Suprapubic skin (tissue), 3 donors: ENCODE data around the gene RPL21.

ENCODE experiments used
- EP300 ChIP-seq: sonication (generic); formaldehyde crosslinking; IDR thresholded peaks from one replicate; pipeline ENCODE4 v1.6.1; 2017; ENCODE audit warnings: antibody characterized with exemption
- TF ChIP-seq, protein P1 (sequence below), 2 donors: fragments of 200-600 bp in 1 of 2; fragments of 450-650 bp in 1 of 2; sonication (generic) in 1 of 2; IDR thresholded peaks; one replicate each; pipeline ENCODE4 v1.5.1; 2016 to 2019; ENCODE audit warnings: antibody characterized with exemption in 2 of 2, mild to moderate bottlenecking in 1 of 2, moderate library complexity in 1 of 2

DNA sequence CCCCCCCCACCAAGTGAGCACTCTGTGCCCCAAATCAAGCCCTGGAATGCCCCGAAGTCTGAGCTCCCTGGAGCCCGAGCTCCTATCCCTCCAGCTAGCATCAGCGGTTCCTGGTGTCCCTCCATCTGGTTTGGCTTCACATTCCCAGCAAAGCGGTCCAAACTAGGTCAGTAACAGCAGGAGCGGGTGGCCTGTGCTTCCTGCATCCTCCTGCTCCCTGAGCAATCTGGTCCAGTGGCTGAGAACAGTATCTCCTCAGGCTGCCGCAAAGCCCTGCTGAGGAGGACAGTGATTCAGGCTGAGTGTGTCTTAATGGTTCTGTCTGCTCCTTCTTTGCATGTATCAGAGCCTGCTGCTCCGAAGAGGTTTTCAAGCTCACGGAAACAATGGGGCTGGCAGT, 45.1 kb downstream of the RPL21 start:
- TF ChIP-seq, protein P1, sequence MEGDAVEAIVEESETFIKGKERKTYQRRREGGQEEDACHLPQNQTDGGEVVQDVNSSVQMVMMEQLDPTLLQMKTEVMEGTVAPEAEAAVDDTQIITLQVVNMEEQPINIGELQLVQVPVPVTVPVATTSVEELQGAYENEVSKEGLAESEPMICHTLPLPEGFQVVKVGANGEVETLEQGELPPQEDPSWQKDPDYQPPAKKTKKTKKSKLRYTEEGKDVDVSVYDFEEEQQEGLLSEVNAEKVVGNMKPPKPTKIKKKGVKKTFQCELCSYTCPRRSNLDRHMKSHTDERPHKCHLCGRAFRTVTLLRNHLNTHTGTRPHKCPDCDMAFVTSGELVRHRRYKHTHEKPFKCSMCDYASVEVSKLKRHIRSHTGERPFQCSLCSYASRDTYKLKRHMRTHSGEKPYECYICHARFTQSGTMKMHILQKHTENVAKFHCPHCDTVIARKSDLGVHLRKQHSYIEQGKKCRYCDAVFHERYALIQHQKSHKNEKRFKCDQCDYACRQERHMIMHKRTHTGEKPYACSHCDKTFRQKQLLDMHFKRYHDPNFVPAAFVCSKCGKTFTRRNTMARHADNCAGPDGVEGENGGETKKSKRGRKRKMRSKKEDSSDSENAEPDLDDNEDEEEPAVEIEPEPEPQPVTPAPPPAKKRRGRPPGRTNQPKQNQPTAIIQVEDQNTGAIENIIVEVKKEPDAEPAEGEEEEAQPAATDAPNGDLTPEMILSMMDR (IDR thresholded peaks at IDR 0.05), result no peak
- no peak for TF ChIP-seq EP300
